ENCODE results near the gene ATP6AP1. TPM values are rescaled to one million over a fixed set of nuclear protein-coding genes. Genes with fewer than 3 reads are reported as not detected.

Gene ATP6AP1
- total and polyA plus RNA-seq, 2 of the 13 experiments (the other 11 are each of a cell fraction or from before 2014, with no cell fraction given) = 56.7 to 110 TPM

DNA sequence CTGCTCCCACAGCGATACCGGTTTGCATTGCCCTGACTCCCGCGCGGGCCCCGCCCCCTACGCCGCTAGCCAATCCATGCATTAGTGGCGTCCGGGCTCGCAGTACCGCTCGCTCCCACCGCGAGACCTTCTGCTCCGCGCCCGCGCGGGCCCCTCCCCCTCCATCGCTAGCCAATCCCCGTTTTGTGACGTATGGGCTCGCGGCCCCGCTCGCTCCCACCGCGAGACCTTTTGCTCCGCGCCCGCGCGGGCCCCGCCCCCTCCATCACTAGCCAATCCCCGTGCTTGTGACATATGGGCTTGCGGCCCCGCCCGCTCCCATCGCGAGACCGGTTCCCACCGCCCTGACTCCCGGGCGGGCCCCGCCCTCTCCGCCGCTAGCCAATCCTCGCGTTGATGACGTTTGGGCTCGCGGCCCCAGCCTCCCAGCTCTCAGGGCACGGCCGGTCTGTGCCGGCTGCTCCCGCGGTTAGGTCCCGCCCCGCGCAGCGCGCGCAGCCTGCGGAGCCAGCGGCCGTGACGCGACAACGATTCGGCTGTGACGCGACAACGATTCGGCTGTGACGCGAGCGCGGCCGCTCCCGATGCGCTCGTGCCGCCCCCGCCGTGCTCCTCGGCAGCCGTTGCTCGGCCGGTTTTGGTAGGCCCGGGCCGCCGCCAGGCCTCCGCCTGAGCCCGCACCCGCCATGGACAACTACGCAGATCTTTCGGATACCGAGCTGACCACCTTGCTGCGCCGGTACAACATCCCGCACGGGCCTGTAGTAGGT is 49.5 kb upstream of the ATP6AP1 start, which contains the start of gene EMD (continued):
- TF ChIP-seq IRF9 (CRISPR knock-in tag; IDR thresholded peaks at IDR 0.05; ENCODE audit: borderline replicate concordance) (no peak), ZSCAN25 (CRISPR knock-in tag; IDR thresholded peaks at IDR 0.05) (no peak), ZNF644 (CRISPR knock-in tag; IDR thresholded peaks at IDR 0.05; ENCODE audit: low read depth) (no peak), ZNF543 (CRISPR knock-in tag; IDR thresholded peaks at IDR 0.05) (no peak), ZNF12 (CRISPR knock-in tag; IDR thresholded peaks at IDR 0.05) (no peak), U2AF1 (optimal IDR thresholded peaks at IDR 0.05; ENCODE audit: low read depth, low read length) (no peak), FOXM1 (CRISPR knock-in tag; IDR thresholded peaks at IDR 0.05) (no peak), ZNF614 (CRISPR knock-in tag; IDR thresholded peaks at IDR 0.05; ENCODE audit: borderline replicate concordance) (no peak), PAF1 (CRISPR knock-in tag; IDR thresholded peaks at IDR 0.05) (no peak), ZNF513 (CRISPR knock-in tag; conservative IDR thresholded peaks at IDR 0.05) (no peak), SP4 (CRISPR knock-in tag; IDR thresholded peaks at IDR 0.05) (peak; percentile 88), ZNF496 (CRISPR knock-in tag; IDR thresholded peaks at IDR 0.05; ENCODE audit: insufficient replicate concordance) (no peak), CBX1 (IDR thresholded peaks at IDR 0.05; ENCODE audit: low read depth) (no peak), MYNN (CRISPR knock-in tag; IDR thresholded peaks at IDR 0.05; ENCODE audit: low read depth) (no peak), MIER3 (CRISPR knock-in tag; IDR thresholded peaks at IDR 0.05; ENCODE audit: borderline replicate concordance) (no peak)
- TF ChIP-seq, protein P1, sequence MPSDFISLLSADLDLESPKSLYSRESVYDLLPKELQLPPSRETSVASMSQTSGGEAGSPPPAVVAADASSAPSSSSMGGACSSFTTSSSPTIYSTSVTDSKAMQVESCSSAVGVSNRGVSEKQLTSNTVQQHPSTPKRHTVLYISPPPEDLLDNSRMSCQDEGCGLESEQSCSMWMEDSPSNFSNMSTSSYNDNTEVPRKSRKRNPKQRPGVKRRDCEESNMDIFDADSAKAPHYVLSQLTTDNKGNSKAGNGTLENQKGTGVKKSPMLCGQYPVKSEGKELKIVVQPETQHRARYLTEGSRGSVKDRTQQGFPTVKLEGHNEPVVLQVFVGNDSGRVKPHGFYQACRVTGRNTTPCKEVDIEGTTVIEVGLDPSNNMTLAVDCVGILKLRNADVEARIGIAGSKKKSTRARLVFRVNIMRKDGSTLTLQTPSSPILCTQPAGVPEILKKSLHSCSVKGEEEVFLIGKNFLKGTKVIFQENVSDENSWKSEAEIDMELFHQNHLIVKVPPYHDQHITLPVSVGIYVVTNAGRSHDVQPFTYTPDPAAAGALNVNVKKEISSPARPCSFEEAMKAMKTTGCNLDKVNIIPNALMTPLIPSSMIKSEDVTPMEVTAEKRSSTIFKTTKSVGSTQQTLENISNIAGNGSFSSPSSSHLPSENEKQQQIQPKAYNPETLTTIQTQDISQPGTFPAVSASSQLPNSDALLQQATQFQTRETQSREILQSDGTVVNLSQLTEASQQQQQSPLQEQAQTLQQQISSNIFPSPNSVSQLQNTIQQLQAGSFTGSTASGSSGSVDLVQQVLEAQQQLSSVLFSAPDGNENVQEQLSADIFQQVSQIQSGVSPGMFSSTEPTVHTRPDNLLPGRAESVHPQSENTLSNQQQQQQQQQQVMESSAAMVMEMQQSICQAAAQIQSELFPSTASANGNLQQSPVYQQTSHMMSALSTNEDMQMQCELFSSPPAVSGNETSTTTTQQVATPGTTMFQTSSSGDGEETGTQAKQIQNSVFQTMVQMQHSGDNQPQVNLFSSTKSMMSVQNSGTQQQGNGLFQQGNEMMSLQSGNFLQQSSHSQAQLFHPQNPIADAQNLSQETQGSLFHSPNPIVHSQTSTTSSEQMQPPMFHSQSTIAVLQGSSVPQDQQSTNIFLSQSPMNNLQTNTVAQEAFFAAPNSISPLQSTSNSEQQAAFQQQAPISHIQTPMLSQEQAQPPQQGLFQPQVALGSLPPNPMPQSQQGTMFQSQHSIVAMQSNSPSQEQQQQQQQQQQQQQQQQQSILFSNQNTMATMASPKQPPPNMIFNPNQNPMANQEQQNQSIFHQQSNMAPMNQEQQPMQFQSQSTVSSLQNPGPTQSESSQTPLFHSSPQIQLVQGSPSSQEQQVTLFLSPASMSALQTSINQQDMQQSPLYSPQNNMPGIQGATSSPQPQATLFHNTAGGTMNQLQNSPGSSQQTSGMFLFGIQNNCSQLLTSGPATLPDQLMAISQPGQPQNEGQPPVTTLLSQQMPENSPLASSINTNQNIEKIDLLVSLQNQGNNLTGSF (CRISPR knock-in tag; IDR thresholded peaks at IDR 0.05) = no peak
- TF ChIP-seq, protein P2, sequence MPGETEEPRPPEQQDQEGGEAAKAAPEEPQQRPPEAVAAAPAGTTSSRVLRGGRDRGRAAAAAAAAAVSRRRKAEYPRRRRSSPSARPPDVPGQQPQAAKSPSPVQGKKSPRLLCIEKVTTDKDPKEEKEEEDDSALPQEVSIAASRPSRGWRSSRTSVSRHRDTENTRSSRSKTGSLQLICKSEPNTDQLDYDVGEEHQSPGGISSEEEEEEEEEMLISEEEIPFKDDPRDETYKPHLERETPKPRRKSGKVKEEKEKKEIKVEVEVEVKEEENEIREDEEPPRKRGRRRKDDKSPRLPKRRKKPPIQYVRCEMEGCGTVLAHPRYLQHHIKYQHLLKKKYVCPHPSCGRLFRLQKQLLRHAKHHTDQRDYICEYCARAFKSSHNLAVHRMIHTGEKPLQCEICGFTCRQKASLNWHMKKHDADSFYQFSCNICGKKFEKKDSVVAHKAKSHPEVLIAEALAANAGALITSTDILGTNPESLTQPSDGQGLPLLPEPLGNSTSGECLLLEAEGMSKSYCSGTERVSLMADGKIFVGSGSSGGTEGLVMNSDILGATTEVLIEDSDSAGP (CRISPR knock-in tag; IDR thresholded peaks at IDR 0.05; ENCODE audit: borderline replicate concordance) = peak; percentile 46; the same call in 1 of the 2 replicates
- TF ChIP-seq, protein P3, sequence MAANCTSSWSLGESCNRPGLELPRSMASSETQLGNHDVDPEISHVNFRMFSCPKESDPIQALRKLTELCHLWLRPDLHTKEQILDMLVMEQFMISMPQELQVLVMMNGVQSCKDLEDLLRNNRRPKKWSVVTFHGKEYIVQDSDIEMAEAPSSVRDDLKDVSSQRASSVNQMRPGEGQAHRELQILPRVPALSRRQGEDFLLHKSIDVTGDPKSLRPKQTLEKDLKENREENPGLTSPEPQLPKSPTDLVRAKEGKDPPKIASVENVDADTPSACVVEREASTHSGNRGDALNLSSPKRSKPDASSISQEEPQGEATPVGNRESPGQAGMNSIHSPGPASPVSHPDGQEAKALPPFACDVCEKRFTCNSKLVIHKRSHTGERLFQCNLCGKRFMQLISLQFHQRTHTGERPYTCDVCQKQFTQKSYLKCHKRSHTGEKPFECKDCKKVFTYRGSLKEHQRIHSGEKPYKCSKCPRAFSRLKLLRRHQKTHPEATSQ (CRISPR knock-in tag; IDR thresholded peaks at IDR 0.05; ENCODE audit: borderline replicate concordance) = no peak
